Psoas muscle (tissue), 8 donors: ENCODE results near the gene MPPE1. TPM values are rescaled to one million over a fixed set of nuclear protein-coding genes. Genes with fewer than 3 reads are reported as not detected.
"Not testable (repeated sequence)": the region's sequence is repeated elsewhere in the genome, so short reads cannot be mapped to it uniquely, and the experiment has no call there.

Source experiments
- ATAC-seq, 4 donors: fragments of 200-7000 bp; cut with Tn5 transposase; one replicate each; pipeline ENCODE4 v1.9.1; 2020; ENCODE audit warnings: moderate library complexity in 3 of 4, mild to moderate bottlenecking in 2 of 4
- DNase-seq, 2 donors: peaks; one replicate each; pipeline ENCODE4 v3.0.0-alpha.2; 2020
- H3K27ac ChIP-seq: fragments of 200-600 bp; one replicate; pipeline ENCODE4 v1.8.0; 2022
- H3K27me3 ChIP-seq, 3 donors: fragments of 200-600 bp in 1 of 3; one replicate each; pipeline versions ENCODE4 v1.6.1 to v1.8.0; 2013 to 2022; ENCODE audit warnings: low read length in 2 of 3, mild to moderate bottlenecking in 2 of 3, moderate library complexity in 1 of 3; ENCODE audit not compliant: insufficient read depth in 3 of 3
- H3K36me3 ChIP-seq, 2 donors: fragments of 200-600 bp in 1 of 2; one replicate each; pipeline versions ENCODE4 v1.6.1 to v1.8.0; 2013 to 2022; ENCODE audit warnings: low read depth in 1 of 2, mild to moderate bottlenecking in 1 of 2, moderate library complexity in 1 of 2; ENCODE audit not compliant: insufficient read depth in 1 of 2
- H3K4me1 ChIP-seq: fragments of 200-600 bp; one replicate; pipeline ENCODE4 v1.8.0; 2022
- H3K4me3 ChIP-seq: fragments of 200-600 bp; one replicate; pipeline ENCODE4 v1.8.0; 2022; ENCODE audit warnings: mild to moderate bottlenecking
- H3K9me3 ChIP-seq: fragments of 200-600 bp; one replicate; pipeline ENCODE4 v1.8.0; 2022
- CTCF ChIP-seq: fragments of 200-600 bp; IDR thresholded peaks from one replicate; pipeline ENCODE4 v1.8.0; 2022; ENCODE audit warnings: antibody characterized with exemption
- WGBS, 3 donors: extraction: QIAGEN DNeasy Blood & Tissue Kit; methylation state at CpG; one replicate each; pipeline versions ENCODE4 v1.1.6 to v1.1.7; 2013; 5-methylcytosine and 5-hydroxymethylcytosine counted together
- intact Hi-C, 2 donors: fragments of 100-400 bp; cut with DNase I; formaldehyde crosslinking; loops; one replicate each; pipeline versions ENCODE4 v1.11.0 to v1.14.2; 2022
- polyA plus RNA-seq, 3 donors: library from polyadenylated mRNA; stranded (reverse); fragments of 200-250 nt; gene quantifications; one replicate each; pipeline ENCODE4 v1.2.3, GENCODE V29; 2013
- total RNA-seq, 4 donors: library from RNA; stranded (reverse); fragmentation: NEBNext Ultra II Directional in 2 of 4; extraction: Animal tissue kit (Norgen Biotek cat#: 25700) in 2 of 4; gene quantifications; one replicate each; pipeline versions ENCODE4 v1.2.1 to v1.2.4, GENCODE V29; 2021 to 2023
- donor health status: healthy with polysubstance abuse.
- donor health status: DM: no; HTN: no; CAD: no; lungs with moderate emphysema.
- donor health status: Bipolar disorder and iron deficiency.
- donor health status: healthy.
- donor health status: DM: yes; HTN: yes; CAD: no.
- donor health status: DM: no; HTN: no; CAD: no.
- donor health status: DM: no; HTN: no; CAD: no.
- donor health status: DM: yes; HTN: yes; CAD: no.

The MPPE1 gene
- total and polyA plus RNA-seq, 7 donors = 20.2 to 44.0 (median 26.5) TPM

GRCh38 chr18:11859282-11859830 is 48.8 kb downstream of the MPPE1 start:
- WGBS, 3 donors = 82 to 93% (median 85%) methylated on average over 6 to 7 of the region's 7 CpGs
- no peak for TF ChIP-seq CTCF
- Histone ChIP-seq H3K4me3 (peak overlapping the region; percentile 91), H3K36me3 (peaks cover 3 to 7% of the 10 kb centered on the region in 2 donors), H3K27me3 (no peaks in the 10 kb centered on the region), H3K27ac (peak overlapping the region; percentile 98), H3K4me1 (peaks cover 18% of the 10 kb centered on the region), H3K9me3 (no peaks in the 10 kb centered on the region)
- intact Hi-C loops = loop anchor here (5.0 to 10.0 kb wide), 2 partner anchors 48 to 125 kb away; partner anchors contain the start of genes IMPA2 (in 1 of the 2) and MPPE1 (in 1 of the 2)
- ATAC-seq (no peak), DNase-seq (no peak)

- Histone ChIP-seq H3K27me3 (no peaks in the 10 kb centered on the region), H3K9me3 (no peaks in the 10 kb centered on the region), H3K4me3 (peak overlapping the region; percentile 91), H3K27ac (peak overlapping the region; percentile 98), H3K4me1 (peaks cover 18% of the 10 kb centered on the region), H3K36me3 (peaks cover 3 to 18% of the 10 kb centered on the region in 2 donors)
- peak; percentile 82 to 88 (median 86) for ATAC-seq
- intact Hi-C loops = loop anchor here (5.0 to 10.0 kb wide), 2 partner anchors 50 to 127 kb away; partner anchors contain the start of genes IMPA2 (in 1 of the 2) and MPPE1 (in 1 of the 2)
- 10 to 16% (median 14%) methylated on average over 11 of the region's 11 CpGs for WGBS, 3 donors
- peak; percentile 85 to 93 for DNase-seq
- TF ChIP-seq CTCF = no peak
Observed at GRCh38 chr18:11857177-11857887, 50.8 kb downstream of the MPPE1 start.

GRCh38 chr18:11854554-11854953 is 53.6 kb downstream of the MPPE1 start:
- intact Hi-C loops = loop anchor here in 1 of 2 donors (10.0 kb wide), 1 partner anchor 130 kb away; the partner anchor contains the start of gene IMPA2
- Histone ChIP-seq H3K36me3 (peaks cover 3 to 18% of the 10 kb centered on the region in 2 donors), H3K4me1 (peaks cover 16% of the 10 kb centered on the region), H3K4me3 (peak overlapping the region; percentile 91), H3K27ac (peak overlapping the region; percentile 98)
- not testable (repeated sequence) for ATAC-seq, DNase-seq, H3K27me3 ChIP-seq, H3K9me3 ChIP-seq
- 92 to 95% (median 93%) methylated on average over 6 of the region's 6 CpGs for WGBS, 3 donors

- TF ChIP-seq CTCF = no peak
- Histone ChIP-seq H3K9me3 (no peaks in the 10 kb centered on the region), H3K4me1 (peaks cover 17% of the 10 kb centered on the region), H3K4me3 (peak overlapping the region; percentile 91), H3K27me3 (no peaks in the 10 kb centered on the region), H3K36me3 (peaks cover 3 to 18% of the 10 kb centered on the region in 2 donors), H3K27ac (peak overlapping the region; percentile 98)
- WGBS, 3 donors = 0% methylated on average over 23 of the region's 23 CpGs
- peak; percentile 6 to 45 (median 16) for ATAC-seq
- intact Hi-C loops = loop anchor here (2.0 to 10.0 kb wide), 2 partner anchors 129 to 133 kb away; partner anchors contain the start of gene IMPA2 (in 2 of the 2)
- DNase-seq = peak; percentile 44 to 81
Observed at GRCh38 chr18:11851806-11852337, 56.2 kb downstream of the MPPE1 start.
